HG03439 (cell line): ENCODE measurements around the gene OR3A3.

Experiments
- ATAC-seq: cut with Tn5 transposase; IDR thresholded peaks from one replicate; pipeline ENCODE4 v1.9.1; 2021; ENCODE audit warnings: mild to moderate bottlenecking, moderate library complexity; ENCODE audit not compliant: unreplicated experiment

The OR3A3 gene

GRCh38 chr17:3471599-3471998 is 60.4 kb downstream of the OR3A3 start, which contains the start of gene SPATA22:
Gene SPATA22, minus strand, starts transcription at chr17:3471819. Its CDS starts 2,494 bp downstream, at chr17:3469325.
- ATAC-seq = no peak

- ATAC-seq = no peak
Measured at GRCh38 chr17:3472137-3472536, 61.0 kb downstream of the OR3A3 start.
